HFFc6 (cell line): ENCODE measurements around the gene SUCLG2. TPM values are rescaled to one million over a fixed set of nuclear protein-coding genes. Genes with fewer than 3 reads are reported as not detected.
A peak's percentile ranks its signal among the peaks of the same experiment; 100 is the strongest.

Source experiments
- DNase-seq: peaks from one replicate; pipeline ENCODE4 v3.0.0-alpha.2; 2018
- H3K27ac Mint-ChIP-seq: 2 replicates; pipeline ENCODE4 v1.8.0; 2020; ENCODE audit warnings: mild to moderate bottlenecking, mixed read lengths
- H3K27me3 Mint-ChIP-seq: 2 replicates; pipeline ENCODE4 v1.8.0; 2021; ENCODE audit warnings: mild to moderate bottlenecking, moderate library complexity, mixed read lengths; ENCODE audit not compliant: insufficient read depth
- H3K36me3 Mint-ChIP-seq: 2 replicates; pipeline ENCODE4 v1.8.0; 2021; ENCODE audit warnings: low read depth, mixed read lengths
- H3K4me1 Mint-ChIP-seq: 2 replicates; pipeline ENCODE4 v1.8.0; 2020; ENCODE audit warnings: low read depth, mixed read lengths
- H3K4me3 Mint-ChIP-seq: 2 replicates; pipeline ENCODE4 v1.8.0; 2020; ENCODE audit warnings: mild to moderate bottlenecking, moderate library complexity, mixed read lengths
- H3K9me3 Mint-ChIP-seq: 2 replicates; pipeline ENCODE4 v1.8.0; 2020; ENCODE audit warnings: mild to moderate bottlenecking, mixed read lengths
- CTCF ChIP-seq: fragments of 200-600 bp; sonication (generic); IDR thresholded peaks from 2 replicates; pipeline ENCODE4 v1.5.0; 2021; ENCODE audit warnings: antibody characterized with exemption, mild to moderate bottlenecking
- total RNA-seq, 6 experiments: library from RNA; stranded (reverse); fragmentation: NEBNext Ultra II Directional; extraction: Animal tissue kit (Norgen Biotek cat#: 25700); gene quantifications; 2 replicates in 1 of 6; 3 replicates in 5 of 6; pipeline ENCODE4 v1.2.3, GENCODE V29; 2021

SUCLG2 gene
- total RNA-seq, 6 experiments from 2014 or later: 50.2 to 81.4 (median 75.2) TPM

- no peaks in the 10 kb centered on the region for H3K9me3 Mint-ChIP-seq
- TF ChIP-seq CTCF: no peak
- H3K4me3 Mint-ChIP-seq: no peak overlapping the region
- no peaks in the 10 kb centered on the region for H3K27me3 Mint-ChIP-seq
- H3K27ac Mint-ChIP-seq: no peak overlapping the region
- peaks cover 27% of the 10 kb centered on the region for H3K36me3 Mint-ChIP-seq
- DNase-seq: no peak
- no peaks in the 10 kb centered on the region for H3K4me1 Mint-ChIP-seq
These were observed 158.7 kb downstream of the SUCLG2 start for GRCh38 chr3:67495751-67496150.

- no peak for DNase-seq
- no peaks in the 10 kb centered on the region for H3K9me3 Mint-ChIP-seq
- no peak overlapping the region for H3K4me3 Mint-ChIP-seq
- H3K4me1 Mint-ChIP-seq: peaks cover 17% of the 10 kb centered on the region; the same call in 1 of the 2 replicates
- TF ChIP-seq CTCF: no peak
- H3K27ac Mint-ChIP-seq: no peak overlapping the region
- peaks cover 27% of the 10 kb centered on the region for H3K36me3 Mint-ChIP-seq
- no peaks in the 10 kb centered on the region for H3K27me3 Mint-ChIP-seq
These were observed 160.6 kb downstream of the SUCLG2 start for GRCh38 chr3:67493808-67494207.

GRCh38 chr3:67490658-67491057, 163.8 kb downstream of the SUCLG2 start:
- DNase-seq: no peak
- no peak overlapping the region for H3K27ac Mint-ChIP-seq
- no peak for TF ChIP-seq CTCF
- H3K9me3 Mint-ChIP-seq: no peaks in the 10 kb centered on the region
- H3K4me1 Mint-ChIP-seq: peaks cover 19% of the 10 kb centered on the region; the same call in 1 of the 2 replicates
- no peak overlapping the region for H3K4me3 Mint-ChIP-seq
- H3K27me3 Mint-ChIP-seq: no peaks in the 10 kb centered on the region
- H3K36me3 Mint-ChIP-seq: peaks cover 17% of the 10 kb centered on the region

- TF ChIP-seq CTCF: no peak
- no peak overlapping the region for H3K4me3 Mint-ChIP-seq
- H3K27ac Mint-ChIP-seq: no peak overlapping the region; the same call in 1 of the 2 replicates
- H3K9me3 Mint-ChIP-seq: no peaks in the 10 kb centered on the region
- H3K4me1 Mint-ChIP-seq: peaks cover 19% of the 10 kb centered on the region; the same call in 1 of the 2 replicates
- H3K36me3 Mint-ChIP-seq: peaks cover 9% of the 10 kb centered on the region; the same call in 1 of the 2 replicates
- DNase-seq: peak; percentile 27
- no peaks in the 10 kb centered on the region for H3K27me3 Mint-ChIP-seq
These were observed 164.6 kb downstream of the SUCLG2 start for GRCh38 chr3:67489816-67490215.

GRCh38 chr3:67487564-67488114, 166.8 kb downstream of the SUCLG2 start:
- peaks cover 19% of the 10 kb centered on the region; the same call in 1 of the 2 replicates for H3K4me1 Mint-ChIP-seq
- H3K4me3 Mint-ChIP-seq: no peak overlapping the region
- TF ChIP-seq CTCF: no peak
- no peaks in the 10 kb centered on the region for H3K27me3 Mint-ChIP-seq
- H3K36me3 Mint-ChIP-seq: peaks cover 8% of the 10 kb centered on the region; the same call in 1 of the 2 replicates
- DNase-seq: no peak
- H3K27ac Mint-ChIP-seq: no peak overlapping the region
- H3K9me3 Mint-ChIP-seq: no peaks in the 10 kb centered on the region
